Measurements from ENCODE around the gene SPECC1. TPM values are rescaled to one million over a fixed set of nuclear protein-coding genes. Genes with fewer than 3 reads are reported as not detected.

The SPECC1 gene
- total and polyA plus RNA-seq, 2 donors (not counting 3 experiments of a cell fraction or from before 2014, with no cell fraction given): 5.3 to 20.4 TPM

DNA sequence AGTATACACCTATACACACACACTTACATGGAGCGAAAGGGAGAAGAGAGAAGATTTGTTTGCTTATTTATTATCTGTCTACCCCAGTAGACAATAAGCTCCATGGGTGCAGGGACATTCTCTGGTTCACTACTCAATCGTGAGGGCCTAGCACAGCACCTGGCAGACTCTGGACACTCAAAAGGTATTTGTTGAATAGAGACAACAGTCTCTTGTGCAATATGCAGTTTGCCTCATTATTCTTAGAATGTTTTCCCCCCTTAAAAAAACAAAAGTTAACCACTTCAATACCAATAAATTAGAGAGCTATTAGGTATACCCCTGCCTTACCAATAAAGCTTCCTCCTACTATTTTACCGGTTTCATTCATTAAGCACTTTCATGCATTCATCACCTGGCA is 33.6 kb upstream of the SPECC1 start:
- Histone ChIP-seq H3K9me3 (replicated peaks; ENCODE audit: control insufficient read depth, insufficient read depth, low read length) (no peaks in the 10 kb centered on the region), H3K79me2 (ENCODE audit: control insufficient read depth, insufficient read depth, low read length) (peaks cover 69% of the 10 kb centered on the region), H3K4me3 (replicated peaks in 1 of 3; ENCODE audit: insufficient read depth in 1 of 3, low read depth in 1 of 3, low read length in 3 of 3) (no peak overlapping the region), H3K4me2 (ENCODE audit: insufficient read depth, low read length) (no peak overlapping the region), H2AFZ (ENCODE audit: low read depth, low read length) (no peak overlapping the region), H3K36me3 (ENCODE audit: control insufficient read depth in 2 of 2, extremely low read depth in 1 of 2, insufficient read depth in 2 of 2, low read length in 2 of 2) (peaks cover 0 to 4% of the 10 kb centered on the region in 2 experiments), H4K20me1 (replicated peaks; ENCODE audit: control insufficient read depth, extremely low read depth, insufficient read depth, low read length) (no peaks in the 10 kb centered on the region), H3K27ac (ENCODE audit: insufficient read depth, low read depth, low read length) (no peak overlapping the region), H3K27me3 (ENCODE audit: control insufficient read depth in 2 of 2, insufficient read depth in 2 of 2, low read length in 2 of 2) (no peaks in the 10 kb centered on the region), H3K9me1 (replicated peaks; ENCODE audit: control insufficient read depth, extremely low read depth, insufficient read depth, low read length) (no peaks in the 10 kb centered on the region), H3K9ac (replicated peaks; ENCODE audit: extremely low read depth, insufficient read depth, low read length) (no peak overlapping the region), H3K4me1 (ENCODE audit: control insufficient read depth, extremely low read depth, insufficient read depth, low read length) (peaks cover 13% of the 10 kb centered on the region)
- ChIA-PET CTCF (interaction anchor here (1.1 to 2.5 kb wide), 3 partner anchors 9 to 34 kb away, joined by 3 to 7 read pairs (median 4); no protein-coding TSS in a partner anchor), POLR2A (no interaction called here)
- no TSS peak for BruUV-seq (replicated peaks)
- dilution Hi-C loops (cut with MboI; ENCODE audit: extremely low pct_ligation_motif_present, low sequenced_read_pairs) (no loop called here), intact Hi-C loops (cut with micrococcal nuclease) (loop anchor here (10.0 kb wide), 1 partner anchor 111 kb away; the partner anchor contains the start of gene ULK2)
- TF ChIP-seq GATA2 (IDR thresholded peaks at IDR 0.05; ENCODE audit: insufficient read depth, insufficient read length, low read depth, low read length): no peak
- no peak for TF ChIP-seq POLR2A (IDR thresholded peaks at IDR 0.05; ENCODE audit: low read depth, low read length)
- TF ChIP-seq MYC (IDR thresholded peaks at IDR 0.05; ENCODE audit: low read depth, low read length): no peak
- TF ChIP-seq JUN (IDR thresholded peaks at IDR 0.05; ENCODE audit: borderline replicate concordance, insufficient read depth, insufficient read length, low read depth): no peak
- TF ChIP-seq EZH2 (IDR thresholded peaks at IDR 0.05; ENCODE audit: borderline replicate concordance, low read depth, low read length, severe bottlenecking): no peak
- DNase-seq (ENCODE audit: low read depth, low spot score): no peak
- no peak for FAIRE-seq

DNA sequence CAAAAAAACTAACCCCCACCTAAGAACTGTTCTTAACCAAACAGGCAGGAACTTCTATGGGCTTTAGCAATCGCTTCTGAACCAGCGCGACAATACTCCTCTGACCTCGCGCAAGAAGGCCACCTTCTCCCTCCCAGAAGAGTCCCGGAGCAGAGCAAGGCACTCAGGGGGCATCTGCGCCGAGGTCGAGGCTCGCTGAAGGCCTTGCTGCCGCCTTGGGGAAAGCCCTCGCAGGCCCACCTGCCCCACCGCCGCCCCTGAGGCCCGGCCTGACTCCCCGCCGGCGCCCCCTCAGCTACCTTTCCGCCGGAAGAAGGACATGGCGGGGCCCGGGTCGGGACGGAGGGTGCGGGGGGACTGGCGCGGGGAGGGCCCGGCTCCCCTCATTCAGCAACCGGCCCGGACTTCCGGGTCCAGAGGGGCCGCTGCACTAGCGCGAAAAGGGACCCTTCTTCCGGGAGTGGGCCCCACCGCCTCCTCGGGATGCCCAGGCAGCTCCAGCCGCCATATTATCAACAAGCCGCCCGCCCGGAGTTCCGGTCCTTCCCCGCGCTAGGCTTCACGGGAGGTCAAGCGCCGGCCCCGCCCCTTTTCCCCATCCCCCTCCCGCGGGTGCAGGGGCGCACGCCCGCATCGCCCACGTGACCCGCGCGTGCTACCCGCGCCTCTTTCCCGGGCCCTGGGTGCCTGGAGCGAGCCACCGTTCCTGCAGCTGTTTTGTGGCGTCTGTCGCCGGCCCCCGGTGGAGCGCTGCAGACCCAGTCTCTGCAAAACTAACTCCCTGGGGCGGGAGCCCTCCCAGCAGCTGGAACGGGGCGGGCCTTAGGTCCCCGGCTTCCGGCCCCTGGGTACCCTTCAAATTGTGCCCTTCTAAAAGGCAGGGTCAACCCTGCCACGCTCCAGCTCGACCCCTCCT is 31.6 kb upstream of the SPECC1 start, which contains the start of gene AKAP10:
Gene AKAP10, minus strand, starts transcription at position 536 of the 916 bp plus-strand sequence. Its CDS starts 149 bp downstream, at position 387.
- TSS peak; percentile 58 for BruUV-seq (replicated peaks)
- peak within 1 kb of the TSS; percentile 58 to 95 (median 82) for H3K4me3 ChIP-seq (replicated peaks in 1 of 3; ENCODE audit: insufficient read depth in 1 of 3, low read depth in 1 of 3, low read length in 3 of 3)

More for the DNA sequence above, 31.6 kb upstream of the SPECC1 start, which contains the start of gene AKAP10:
- TF ChIP-seq, protein P1, sequence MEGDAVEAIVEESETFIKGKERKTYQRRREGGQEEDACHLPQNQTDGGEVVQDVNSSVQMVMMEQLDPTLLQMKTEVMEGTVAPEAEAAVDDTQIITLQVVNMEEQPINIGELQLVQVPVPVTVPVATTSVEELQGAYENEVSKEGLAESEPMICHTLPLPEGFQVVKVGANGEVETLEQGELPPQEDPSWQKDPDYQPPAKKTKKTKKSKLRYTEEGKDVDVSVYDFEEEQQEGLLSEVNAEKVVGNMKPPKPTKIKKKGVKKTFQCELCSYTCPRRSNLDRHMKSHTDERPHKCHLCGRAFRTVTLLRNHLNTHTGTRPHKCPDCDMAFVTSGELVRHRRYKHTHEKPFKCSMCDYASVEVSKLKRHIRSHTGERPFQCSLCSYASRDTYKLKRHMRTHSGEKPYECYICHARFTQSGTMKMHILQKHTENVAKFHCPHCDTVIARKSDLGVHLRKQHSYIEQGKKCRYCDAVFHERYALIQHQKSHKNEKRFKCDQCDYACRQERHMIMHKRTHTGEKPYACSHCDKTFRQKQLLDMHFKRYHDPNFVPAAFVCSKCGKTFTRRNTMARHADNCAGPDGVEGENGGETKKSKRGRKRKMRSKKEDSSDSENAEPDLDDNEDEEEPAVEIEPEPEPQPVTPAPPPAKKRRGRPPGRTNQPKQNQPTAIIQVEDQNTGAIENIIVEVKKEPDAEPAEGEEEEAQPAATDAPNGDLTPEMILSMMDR (IDR thresholded peaks at IDR 0.05; ENCODE audit: extremely low read depth in 1 of 2, insufficient read depth in 1 of 2, low read depth in 1 of 2, low read length in 2 of 2): no peak
- peak; percentile 84 for TF ChIP-seq POLR2A (IDR thresholded peaks at IDR 0.05; ENCODE audit: low read depth, low read length)
- TF ChIP-seq MYC (IDR thresholded peaks at IDR 0.05; ENCODE audit: low read depth, low read length): no peak
- no peak for TF ChIP-seq EZH2 (IDR thresholded peaks at IDR 0.05; ENCODE audit: borderline replicate concordance, low read depth, low read length, severe bottlenecking)
- TF ChIP-seq FOS (IDR thresholded peaks at IDR 0.05; ENCODE audit: borderline replicate concordance, insufficient read depth, low read length): no peak
- TF ChIP-seq, protein P2, sequence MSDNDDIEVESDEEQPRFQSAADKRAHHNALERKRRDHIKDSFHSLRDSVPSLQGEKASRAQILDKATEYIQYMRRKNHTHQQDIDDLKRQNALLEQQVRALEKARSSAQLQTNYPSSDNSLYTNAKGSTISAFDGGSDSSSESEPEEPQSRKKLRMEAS (IDR thresholded peaks at IDR 0.05; ENCODE audit: insufficient read depth, insufficient read length): peak; percentile 87
- peak; percentile 87 for TF ChIP-seq POLR2AphosphoS5 (IDR thresholded peaks at IDR 0.05; ENCODE audit: insufficient read depth, low read depth, low read length)
- TF ChIP-seq GATA2 (IDR thresholded peaks at IDR 0.05; ENCODE audit: insufficient read depth, insufficient read length, low read depth, low read length): no peak
- peak within 1 kb of the TSS; percentile 98 for H3K4me2 ChIP-seq (ENCODE audit: insufficient read depth, low read length)
- H3K9me1 ChIP-seq (replicated peaks; ENCODE audit: control insufficient read depth, extremely low read depth, insufficient read depth, low read length): no peaks in the 10 kb centered on the region
- POLR2A ChIA-PET: interaction anchor here (0.5 to 1.0 kb wide), 2 partner anchors 33 to 1059 kb away, joined by 3 to 5 read pairs; no protein-coding TSS in a partner anchor
- intact Hi-C loops (cut with micrococcal nuclease): loop anchor here (2.0 to 10.0 kb wide), 2 partner anchors 19 to 113 kb away; partner anchors contain the start of gene ULK2
- peaks cover 53% of the 10 kb centered on the region for H3K79me2 ChIP-seq (ENCODE audit: control insufficient read depth, insufficient read depth, low read length)
- H3K27ac ChIP-seq (ENCODE audit: insufficient read depth, low read depth, low read length): peak within 1 kb of the TSS; percentile 70
- H3K27me3 ChIP-seq (ENCODE audit: control insufficient read depth in 2 of 2, insufficient read depth in 2 of 2, low read length in 2 of 2): no peaks in the 10 kb centered on the region
- H3K36me3 ChIP-seq (ENCODE audit: control insufficient read depth in 2 of 2, extremely low read depth in 1 of 2, insufficient read depth in 2 of 2, low read length in 2 of 2): no peaks in the 10 kb centered on the region
- CTCF ChIA-PET: interaction anchor here (1.4 to 1.9 kb wide), 2 partner anchors 16 to 32 kb away, joined by 4 to 10 read pairs; partner anchors contain the start of gene SPECC1
- DNase-seq (ENCODE audit: low read depth, low spot score): peak; percentile 79
- peaks cover 7% of the 10 kb centered on the region for H3K4me1 ChIP-seq (ENCODE audit: control insufficient read depth, extremely low read depth, insufficient read depth, low read length)
- peak; percentile 76 for FAIRE-seq
- H3K9me3 ChIP-seq (replicated peaks; ENCODE audit: control insufficient read depth, insufficient read depth, low read length): no peaks in the 10 kb centered on the region
- H3K9ac ChIP-seq (replicated peaks; ENCODE audit: extremely low read depth, insufficient read depth, low read length): peak within 1 kb of the TSS; percentile 78
- H4K20me1 ChIP-seq (replicated peaks; ENCODE audit: control insufficient read depth, extremely low read depth, insufficient read depth, low read length): no peaks in the 10 kb centered on the region
- peak within 1 kb of the TSS; percentile 84 for H2AFZ ChIP-seq (ENCODE audit: low read depth, low read length)
- dilution Hi-C loops (cut with MboI; ENCODE audit: extremely low pct_ligation_motif_present, low sequenced_read_pairs): no loop called here
